EL (cell line): ENCODE measurements around the gene PFN2.
A peak's percentile ranks its signal among the peaks of the same experiment; 100 is the strongest.
"Not testable (repeated sequence)": the region's sequence is repeated elsewhere in the genome, so short reads cannot be mapped to it uniquely, and the experiment has no call there.

Experiments used
- DNase-seq: peaks from one replicate; pipeline ENCODE4 v3.0.0-alpha.2; 2016

The PFN2 gene

GRCh38 chr3:149970716-149971402, at the start of gene PFN2:
PFN2 (minus strand) TSS chr3:149970895; CDS start chr3:149970856, 39 bp downstream.
- peak; percentile 79 for DNase-seq

- no peak for DNase-seq
These were observed 45.2 kb upstream of the PFN2 start for GRCh38 chr3:150015901-150016300.

GRCh38 chr3:150014782-150015181, 44.1 kb upstream of the PFN2 start:
- DNase-seq = no peak

- no peak for DNase-seq
These were observed 43.1 kb upstream of the PFN2 start for GRCh38 chr3:150013801-150014200.

- DNase-seq = no peak
These were observed 36.1 kb upstream of the PFN2 start for GRCh38 chr3:150006794-150007193.

DNA sequence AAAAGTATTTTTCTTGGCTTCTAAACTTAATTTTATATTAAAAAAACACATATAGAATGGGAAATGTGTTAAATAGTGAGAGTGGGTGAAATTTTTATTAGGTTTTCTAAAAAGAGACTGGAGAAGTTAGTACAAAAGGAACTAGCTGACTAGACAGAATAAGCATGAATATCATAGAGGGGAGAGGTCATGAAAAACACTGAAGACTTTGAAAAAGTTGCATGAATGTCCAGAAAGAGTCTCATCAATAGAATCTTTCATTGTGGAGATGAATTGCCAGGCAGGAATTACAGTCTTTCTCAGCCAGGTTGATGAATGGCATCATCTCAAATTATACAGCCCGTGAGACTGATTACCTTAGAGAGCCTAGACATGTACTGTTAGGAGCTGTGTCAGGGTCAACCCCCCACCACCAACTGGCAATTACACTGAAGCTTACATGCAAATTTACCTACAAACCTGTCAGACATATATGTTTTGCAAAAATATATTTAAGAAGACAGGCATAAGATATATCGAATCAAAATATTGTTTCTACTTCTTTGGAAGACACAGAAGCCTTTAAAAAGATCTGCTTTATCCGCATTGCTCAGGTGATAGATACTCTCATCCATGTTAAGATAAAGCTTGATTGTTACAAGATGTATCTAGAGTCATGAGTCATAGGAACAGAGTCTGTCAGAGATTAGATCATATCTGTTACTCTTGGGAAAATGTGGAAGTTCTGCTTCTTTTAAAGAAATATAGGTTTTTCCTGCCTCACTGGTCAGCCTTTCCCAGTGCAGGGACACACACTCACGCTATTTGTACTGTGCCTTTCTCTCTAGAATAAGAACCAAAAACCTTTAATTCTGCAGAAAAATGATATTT, 34.8 kb upstream of the PFN2 start:
- peak; percentile 56 for DNase-seq

DNA sequence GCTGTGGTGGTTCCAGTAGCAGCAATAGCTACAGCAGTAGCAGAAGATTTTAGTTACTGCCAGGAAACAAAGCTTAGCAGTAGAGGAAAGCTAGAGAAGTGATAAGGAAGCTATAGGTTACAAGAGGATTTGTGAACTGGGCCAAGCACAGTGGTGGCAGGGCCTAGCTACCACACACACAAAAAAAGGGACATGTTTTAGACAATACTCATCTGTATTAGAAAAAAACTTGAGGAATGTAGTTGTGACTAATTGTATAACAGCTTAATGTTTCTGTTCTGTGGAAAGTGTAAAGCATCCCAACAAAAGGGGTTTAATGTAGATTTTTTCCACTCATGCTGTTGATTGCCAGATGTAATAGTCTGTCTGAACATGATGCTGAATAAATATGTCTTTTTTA, 29.9 kb upstream of the PFN2 start:
- DNase-seq = peak; percentile 39

GRCh38 chr3:149999421-149999820, 28.7 kb upstream of the PFN2 start:
- no peak for DNase-seq

GRCh38 chr3:149998946-149999345, 28.3 kb upstream of the PFN2 start:
- DNase-seq = no peak

DNA sequence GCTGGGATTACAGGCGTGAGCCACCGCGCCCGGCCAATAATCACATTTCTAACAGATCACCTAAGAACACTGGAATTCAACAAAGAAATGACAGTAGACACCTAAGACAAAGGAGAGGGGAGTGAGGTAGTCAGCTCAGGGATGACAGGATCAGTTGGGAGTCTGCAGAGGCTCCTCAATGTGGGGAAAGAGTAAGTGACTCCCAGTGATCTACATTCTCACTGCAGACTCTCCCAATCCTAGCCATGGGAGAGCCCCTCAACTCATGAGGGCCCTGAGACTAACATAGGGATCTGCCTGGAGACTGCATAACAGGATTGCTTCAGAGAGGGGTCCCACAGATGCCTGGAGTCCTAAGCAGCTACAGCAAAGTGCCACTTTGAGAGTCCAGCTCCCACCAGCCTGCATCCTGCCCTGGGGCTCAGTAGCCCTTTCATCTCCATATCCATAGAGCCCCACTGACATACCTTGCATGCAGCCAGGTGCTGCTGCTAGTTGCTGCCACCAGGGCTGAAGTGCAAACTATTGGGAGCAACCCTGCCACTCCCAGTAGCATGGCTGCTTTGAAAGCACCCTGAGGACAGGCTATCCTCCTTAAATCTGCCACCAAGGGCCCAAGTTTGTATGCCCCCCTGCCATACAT, 21.8 kb upstream of the PFN2 start:
- no peak for DNase-seq

GRCh38 chr3:149990423-149990948, 19.8 kb upstream of the PFN2 start:
- DNase-seq = peak; percentile 25

DNA sequence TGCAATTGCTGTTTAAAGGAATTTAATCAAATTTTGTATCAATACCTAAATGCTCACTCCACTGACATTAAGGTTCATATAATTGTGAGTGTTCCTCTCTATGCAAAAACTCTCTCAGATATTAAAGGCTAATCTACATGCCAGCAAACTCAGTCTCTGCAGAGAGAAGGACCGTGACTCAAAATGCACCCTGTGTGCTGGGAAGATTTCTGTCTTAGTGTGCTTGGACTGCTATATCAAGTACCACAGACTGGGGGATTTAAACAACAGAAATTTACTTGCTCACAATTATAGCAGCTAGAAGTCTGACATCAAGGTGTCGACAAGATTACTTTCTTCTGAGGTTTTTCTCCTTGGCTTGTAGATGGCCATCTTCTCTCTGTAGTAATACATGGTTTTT, 18.6 kb upstream of the PFN2 start:
- no peak for DNase-seq

DNA sequence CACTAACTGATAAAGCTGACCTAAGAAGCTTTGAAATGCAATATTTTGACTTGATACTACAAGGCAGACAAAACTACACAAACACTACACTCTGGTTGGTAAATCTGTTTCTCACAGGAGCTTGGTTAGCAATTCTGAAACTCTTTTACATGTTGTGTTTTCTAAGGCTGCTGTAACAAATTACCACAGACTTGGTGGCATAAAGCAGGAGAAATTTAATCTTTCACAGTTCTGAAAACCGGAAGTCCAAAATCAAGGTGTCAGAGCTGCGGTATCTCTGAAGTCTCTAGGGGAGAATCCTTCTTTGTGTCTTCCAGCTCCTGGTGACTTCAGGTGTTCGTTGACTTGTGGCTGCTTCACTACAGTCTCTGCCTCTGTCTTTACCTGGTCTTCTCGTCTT, 12.9 kb upstream of the PFN2 start:
- DNase-seq = no peak

DNA sequence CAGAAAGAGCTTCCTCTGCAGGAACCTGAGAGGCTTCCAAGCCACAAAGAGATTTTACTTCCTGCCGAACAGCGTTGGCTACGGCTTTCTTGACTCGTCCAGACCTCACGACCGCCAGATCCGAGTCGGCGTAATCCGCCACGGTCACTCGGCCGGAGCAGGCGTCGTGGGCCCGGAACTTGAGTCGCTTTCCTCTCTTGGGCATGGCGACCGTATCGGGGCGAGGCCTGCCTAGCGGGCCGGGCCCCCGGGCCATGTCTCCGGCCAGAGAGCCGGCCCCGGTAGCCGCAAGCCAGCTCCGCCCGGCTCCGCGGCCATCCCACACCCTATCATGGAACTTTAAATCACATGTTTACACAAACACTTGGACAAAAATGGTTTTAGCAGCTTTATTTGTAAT, 12.4 kb upstream of the PFN2 start:
- DNase-seq = not testable (repeated sequence)

DNA sequence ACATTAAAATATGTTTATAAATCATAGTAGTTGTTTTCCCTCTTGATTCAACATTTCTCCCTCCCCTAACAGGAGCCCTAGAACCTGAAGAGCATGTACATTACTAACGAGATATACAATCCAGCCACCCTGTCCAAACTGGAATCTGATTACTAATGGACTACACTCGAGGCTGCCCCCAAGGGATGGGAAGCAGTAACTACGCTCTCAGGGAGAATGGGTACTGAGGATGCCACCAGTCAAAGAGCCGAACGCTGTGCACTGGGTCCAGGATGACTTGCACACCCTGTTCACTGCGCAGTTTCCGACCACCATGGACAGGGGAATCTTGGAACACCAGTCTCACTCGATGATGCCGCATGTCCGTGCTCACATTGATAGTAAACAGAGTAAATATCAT, 11.3 kb upstream of the PFN2 start:
- DNase-seq = not testable (repeated sequence)

- peak; percentile 57 for DNase-seq
These were observed 6.7 kb upstream of the PFN2 start for GRCh38 chr3:149977386-149977785.

DNA sequence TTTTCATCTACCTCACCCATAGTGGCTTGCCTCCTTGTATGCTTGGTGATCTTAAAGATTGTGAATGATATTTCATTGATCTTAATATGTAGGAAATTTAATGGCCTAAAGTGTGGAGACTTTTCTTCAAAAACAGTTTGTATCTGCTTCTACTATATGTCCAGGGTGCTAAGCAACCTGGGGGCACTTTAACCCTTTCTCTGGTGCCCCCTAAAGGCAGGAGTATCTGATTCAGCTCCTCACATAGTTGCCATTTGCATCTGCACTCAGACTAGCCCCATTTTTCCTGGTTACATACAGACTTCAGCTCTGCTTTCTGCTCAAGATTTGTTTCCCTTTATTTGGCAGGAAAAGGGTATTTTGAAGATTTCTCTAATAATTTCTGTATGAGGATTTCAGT, 5.2 kb upstream of the PFN2 start:
- no peak for DNase-seq

GRCh38 chr3:149971403-149972075, 844 bp upstream of the PFN2 start:
- no peak for DNase-seq

DNA sequence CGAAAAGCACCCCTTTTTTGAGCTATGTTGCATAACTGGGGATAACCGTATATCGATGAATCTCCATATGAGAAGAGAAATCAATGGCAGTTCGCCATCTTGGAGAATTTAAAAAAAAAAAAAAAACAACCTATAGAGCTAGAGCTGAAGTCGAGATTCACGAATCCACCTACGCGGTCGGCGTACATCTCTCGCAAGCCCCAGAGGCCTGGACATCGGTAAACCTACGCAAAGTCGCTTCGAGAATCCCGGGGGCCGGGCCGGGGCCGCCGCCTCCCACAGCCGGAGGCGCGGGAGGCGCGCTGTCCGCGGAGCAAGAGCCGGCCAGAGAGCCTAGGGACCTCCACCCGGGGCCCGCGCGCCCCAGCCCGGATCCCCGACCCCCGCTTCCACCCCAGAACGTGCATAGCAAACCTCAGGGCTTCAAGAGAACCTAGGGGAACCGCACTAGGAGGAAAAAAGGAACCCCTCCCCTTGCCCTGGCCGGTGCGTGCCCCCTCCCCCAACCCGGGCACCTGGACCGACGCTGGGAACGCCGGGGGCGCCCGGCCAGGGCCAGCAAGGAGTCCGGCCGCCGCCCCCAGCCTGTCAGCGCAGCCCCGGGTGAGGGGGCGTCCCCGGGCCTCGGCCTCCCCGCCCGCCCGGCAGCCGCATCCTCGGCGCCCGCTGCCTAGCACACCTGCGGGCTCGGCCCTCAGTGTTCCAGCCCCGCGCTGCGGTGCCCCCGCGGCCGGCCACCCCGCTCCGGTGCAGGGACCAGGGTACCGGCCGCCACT, 567 bp downstream of the PFN2 start:
- peak; percentile 85 for DNase-seq

DNA sequence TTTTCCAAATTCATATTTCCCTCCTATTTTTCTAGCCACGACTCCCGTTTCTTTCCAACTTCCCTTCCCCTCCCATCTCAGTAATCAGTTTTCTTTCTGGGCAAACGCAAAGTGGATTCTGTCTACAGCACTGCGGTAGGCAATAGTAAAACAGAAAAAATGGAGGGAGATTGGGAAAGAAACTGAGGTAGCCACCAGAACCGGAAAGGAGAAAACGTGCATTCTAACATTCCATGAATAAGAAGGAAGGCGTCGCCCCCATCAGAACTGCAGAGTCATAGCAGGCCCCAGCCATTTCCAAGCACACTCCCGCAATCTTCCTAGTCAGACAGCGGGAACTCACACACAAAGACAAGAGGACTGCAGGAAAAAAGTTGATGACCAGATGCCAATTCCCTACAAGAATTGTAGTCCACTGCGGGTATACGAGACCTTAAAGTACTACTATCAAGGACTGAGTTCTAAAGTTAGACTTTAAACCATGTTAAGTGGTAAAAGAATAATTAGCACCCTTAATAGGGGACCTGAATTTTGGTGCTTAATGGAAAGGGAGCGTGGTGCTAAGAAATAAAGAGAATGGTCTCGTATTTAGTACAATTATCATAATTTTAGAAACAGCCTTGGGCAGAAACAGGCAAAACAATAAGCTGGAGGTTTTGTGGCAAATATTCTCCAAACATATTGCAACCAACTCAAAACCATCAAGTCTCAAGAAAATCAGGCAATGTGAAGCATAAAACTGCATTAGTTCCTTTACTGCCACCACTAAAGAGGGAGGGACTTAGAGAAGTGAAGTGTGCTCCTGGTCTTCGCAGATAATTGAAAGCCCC, 1.4 kb downstream of the PFN2 start:
- DNase-seq = peak; percentile 89

DNA sequence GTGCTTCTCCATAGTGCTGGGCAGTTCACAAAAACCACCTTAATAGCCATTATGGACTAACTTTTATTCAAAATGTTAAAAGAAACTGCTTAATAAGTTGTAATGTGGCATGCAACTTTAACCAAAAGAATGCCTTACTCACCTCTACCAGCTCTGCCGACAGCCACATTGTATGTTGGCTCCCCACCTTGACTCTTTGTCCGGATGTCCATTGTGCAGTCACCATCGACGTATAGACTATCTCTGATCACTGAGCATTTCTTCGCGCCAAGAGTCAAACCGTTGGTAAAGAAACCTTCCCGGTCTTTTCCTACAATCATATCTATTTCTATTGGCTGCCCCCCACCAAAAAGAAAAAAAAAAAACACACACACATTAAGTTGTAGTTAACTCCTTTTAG, 2.5 kb downstream of the PFN2 start:
- peak; percentile 45 for DNase-seq
